ENCODE results near the gene MATN1. TPM values are rescaled to one million over a fixed set of nuclear protein-coding genes. Genes with fewer than 3 reads are reported as not detected.

MATN1 gene
- total and polyA plus RNA-seq, 4 donors, result 0.19 TPM; not detected in 3

DNA sequence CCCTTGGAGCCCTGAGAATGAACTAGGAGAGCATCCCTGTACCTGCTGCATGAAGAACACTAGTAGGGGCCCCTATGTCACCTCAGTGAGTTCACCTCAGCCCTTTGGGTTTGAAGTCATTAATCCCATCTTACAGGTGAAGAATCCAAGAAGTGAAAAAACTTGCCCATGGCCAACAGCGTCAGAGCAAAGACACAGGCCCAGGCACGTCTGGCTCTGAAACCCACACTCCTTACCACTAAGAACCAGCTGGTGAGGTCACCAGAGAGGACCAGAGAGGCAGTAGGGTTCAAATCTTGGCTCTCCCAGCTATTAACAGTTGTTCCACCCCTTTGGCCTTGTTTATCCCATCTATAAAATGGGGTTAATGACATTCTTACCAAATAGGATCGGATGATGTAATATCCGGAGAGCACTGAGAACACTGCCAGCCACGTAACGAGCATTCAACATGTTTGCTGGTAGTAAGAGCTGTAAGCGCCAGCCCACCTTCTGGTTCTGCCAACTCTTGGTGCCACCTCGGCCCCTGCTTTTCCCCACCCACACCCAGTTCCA, 8.8 kb downstream of the MATN1 start (continued):
- TF ChIP-seq ZBTB33 (IDR thresholded peaks at IDR 0.05) (no peak), TAF1 (conservative IDR thresholded peaks at IDR 0.05) (no peak)

GRCh38 chr1:30714025-30714424, 9.4 kb downstream of the MATN1 start:
- Histone ChIP-seq H3K9me3 (ENCODE audit: control insufficient read depth in 4 of 4, low read length in 3 of 4) (peaks cover 0 to 4% (median 0%) of the 10 kb centered on the region in 4 donors), H3K4me1 (ENCODE audit: control insufficient read depth in 4 of 4, insufficient read depth in 4 of 4, low read length in 3 of 4) (peaks cover 0 to 4% (median 2%) of the 10 kb centered on the region in 4 donors), H3K27me3 (ENCODE audit: control insufficient read depth in 4 of 4, insufficient read depth in 4 of 4, low read length in 3 of 4) (no peaks in the 10 kb centered on the region), H3K27ac (ENCODE audit: low read depth in 1 of 2, low read length in 2 of 2) (no peak overlapping the region), H3K36me3 (ENCODE audit: control insufficient read depth in 4 of 4, insufficient read depth in 3 of 4, low read depth in 1 of 4, low read length in 3 of 4) (no peaks in the 10 kb centered on the region), H3K9ac (ENCODE audit: low read depth in 1 of 2, low read length in 2 of 2) (no peak overlapping the region), H3K4me3 (ENCODE audit: low read depth in 1 of 3, low read length in 3 of 3) (no peak overlapping the region)
- no peak for DNase-seq (ENCODE audit: low spot score)
- TF ChIP-seq FOXA1 (IDR thresholded peaks at IDR 0.05) (no peak), JUND (IDR thresholded peaks at IDR 0.05) (no peak), RXRA (IDR thresholded peaks at IDR 0.05) (no peak), MAX (IDR thresholded peaks at IDR 0.05) (no peak), YY1 (IDR thresholded peaks at IDR 0.05) (no peak), TAF1 (conservative IDR thresholded peaks at IDR 0.05) (no peak), FOXA2 (IDR thresholded peaks at IDR 0.05) (no peak), SP1 (IDR thresholded peaks at IDR 0.05) (no peak), RAD21 (IDR thresholded peaks at IDR 0.05) (no peak), HNF4A (conservative IDR thresholded peaks at IDR 0.05) (no peak), ZBTB33 (IDR thresholded peaks at IDR 0.05) (no peak), EGR1 (IDR thresholded peaks at IDR 0.05; ENCODE audit: low read depth in 2 of 2) (no peak), NR2F2 (IDR thresholded peaks at IDR 0.05) (no peak)
- TF ChIP-seq, protein P1, sequence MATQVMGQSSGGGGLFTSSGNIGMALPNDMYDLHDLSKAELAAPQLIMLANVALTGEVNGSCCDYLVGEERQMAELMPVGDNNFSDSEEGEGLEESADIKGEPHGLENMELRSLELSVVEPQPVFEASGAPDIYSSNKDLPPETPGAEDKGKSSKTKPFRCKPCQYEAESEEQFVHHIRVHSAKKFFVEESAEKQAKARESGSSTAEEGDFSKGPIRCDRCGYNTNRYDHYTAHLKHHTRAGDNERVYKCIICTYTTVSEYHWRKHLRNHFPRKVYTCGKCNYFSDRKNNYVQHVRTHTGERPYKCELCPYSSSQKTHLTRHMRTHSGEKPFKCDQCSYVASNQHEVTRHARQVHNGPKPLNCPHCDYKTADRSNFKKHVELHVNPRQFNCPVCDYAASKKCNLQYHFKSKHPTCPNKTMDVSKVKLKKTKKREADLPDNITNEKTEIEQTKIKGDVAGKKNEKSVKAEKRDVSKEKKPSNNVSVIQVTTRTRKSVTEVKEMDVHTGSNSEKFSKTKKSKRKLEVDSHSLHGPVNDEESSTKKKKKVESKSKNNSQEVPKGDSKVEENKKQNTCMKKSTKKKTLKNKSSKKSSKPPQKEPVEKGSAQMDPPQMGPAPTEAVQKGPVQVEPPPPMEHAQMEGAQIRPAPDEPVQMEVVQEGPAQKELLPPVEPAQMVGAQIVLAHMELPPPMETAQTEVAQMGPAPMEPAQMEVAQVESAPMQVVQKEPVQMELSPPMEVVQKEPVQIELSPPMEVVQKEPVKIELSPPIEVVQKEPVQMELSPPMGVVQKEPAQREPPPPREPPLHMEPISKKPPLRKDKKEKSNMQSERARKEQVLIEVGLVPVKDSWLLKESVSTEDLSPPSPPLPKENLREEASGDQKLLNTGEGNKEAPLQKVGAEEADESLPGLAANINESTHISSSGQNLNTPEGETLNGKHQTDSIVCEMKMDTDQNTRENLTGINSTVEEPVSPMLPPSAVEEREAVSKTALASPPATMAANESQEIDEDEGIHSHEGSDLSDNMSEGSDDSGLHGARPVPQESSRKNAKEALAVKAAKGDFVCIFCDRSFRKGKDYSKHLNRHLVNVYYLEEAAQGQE (IDR thresholded peaks at IDR 0.05), result no peak
- TF ChIP-seq, protein P2, sequence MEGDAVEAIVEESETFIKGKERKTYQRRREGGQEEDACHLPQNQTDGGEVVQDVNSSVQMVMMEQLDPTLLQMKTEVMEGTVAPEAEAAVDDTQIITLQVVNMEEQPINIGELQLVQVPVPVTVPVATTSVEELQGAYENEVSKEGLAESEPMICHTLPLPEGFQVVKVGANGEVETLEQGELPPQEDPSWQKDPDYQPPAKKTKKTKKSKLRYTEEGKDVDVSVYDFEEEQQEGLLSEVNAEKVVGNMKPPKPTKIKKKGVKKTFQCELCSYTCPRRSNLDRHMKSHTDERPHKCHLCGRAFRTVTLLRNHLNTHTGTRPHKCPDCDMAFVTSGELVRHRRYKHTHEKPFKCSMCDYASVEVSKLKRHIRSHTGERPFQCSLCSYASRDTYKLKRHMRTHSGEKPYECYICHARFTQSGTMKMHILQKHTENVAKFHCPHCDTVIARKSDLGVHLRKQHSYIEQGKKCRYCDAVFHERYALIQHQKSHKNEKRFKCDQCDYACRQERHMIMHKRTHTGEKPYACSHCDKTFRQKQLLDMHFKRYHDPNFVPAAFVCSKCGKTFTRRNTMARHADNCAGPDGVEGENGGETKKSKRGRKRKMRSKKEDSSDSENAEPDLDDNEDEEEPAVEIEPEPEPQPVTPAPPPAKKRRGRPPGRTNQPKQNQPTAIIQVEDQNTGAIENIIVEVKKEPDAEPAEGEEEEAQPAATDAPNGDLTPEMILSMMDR (IDR thresholded peaks at IDR 0.05; ENCODE audit: low read depth, low read length, missing input control), result no peak
- 70% methylated on average over 4 of the region's 4 CpGs for WGBS
